CD14-positive monocyte (primary cell): Measurements from ENCODE around the gene SACM1L. TPM values are rescaled to one million over a fixed set of nuclear protein-coding genes. Genes with fewer than 3 reads are reported as not detected.

ENCODE experiments used
- DNase-seq, 3 donors: peaks; one replicate each; pipeline ENCODE4 v3.0.0-alpha.2; 2011 to 2022
- H2AFZ ChIP-seq: 2 replicates; pipeline ENCODE4 v1.6.0; 2012; ENCODE audit warnings: mild to moderate bottlenecking, low read depth, low read length, inconsistent platforms; ENCODE audit not compliant: insufficient read depth, poor library complexity, severe bottlenecking
- H3K27ac ChIP-seq, 2 donors: 1 replicate in 1 of 2; 2 replicates in 1 of 2; pipeline ENCODE4 v1.5.1; 2012 to 2013; ENCODE audit warnings: low read length in 2 of 2, control low read depth in 1 of 2, inconsistent platforms in 1 of 2, low read depth in 1 of 2, mild to moderate bottlenecking in 1 of 2
- H3K27me3 ChIP-seq, 2 donors: one replicate each; pipeline versions ENCODE4 v1.6.0 to v1.6.1; 2011 to 2013; ENCODE audit warnings: low read length in 2 of 2; ENCODE audit not compliant: control insufficient read depth in 2 of 2, insufficient read depth in 2 of 2
- H3K36me3 ChIP-seq, 2 donors: replicated peaks in 1 of 2; 1 replicate in 1 of 2; 2 replicates in 1 of 2; pipeline versions ENCODE4 v1.5.1 to v1.6.1; 2012 to 2013; ENCODE audit warnings: low read length in 2 of 2, control low read depth in 1 of 2, inconsistent platforms in 1 of 2, mild to moderate bottlenecking in 1 of 2; ENCODE audit not compliant: insufficient read depth in 2 of 2, control insufficient read depth in 1 of 2
- H3K4me1 ChIP-seq, 2 donors: 1 replicate in 1 of 2; 2 replicates in 1 of 2; pipeline versions ENCODE4 v1.5.1 to v1.6.1; 2012 to 2013; ENCODE audit warnings: low read length in 2 of 2, control low read depth in 1 of 2, inconsistent platforms in 1 of 2, mild to moderate bottlenecking in 1 of 2, moderate library complexity in 1 of 2; ENCODE audit not compliant: insufficient read depth in 2 of 2, control insufficient read depth in 1 of 2
- H3K4me2 ChIP-seq: replicated peaks from 2 replicates; pipeline ENCODE3; 2012; ENCODE audit warnings: low read length, moderate library complexity, mild to moderate bottlenecking; ENCODE audit not compliant: poor library complexity, severe bottlenecking; ENCODE audit errors: extremely low read depth
- H3K4me3 ChIP-seq, 3 experiments: fragments of 200-600 bp in 1 of 3; sonication (generic) in 1 of 3; replicated peaks in 1 of 3; 1 replicate in 2 of 3; 2 replicates in 1 of 3; pipeline ENCODE4 v1.5.1; 2011 to 2013; ENCODE audit warnings: low read length in 3 of 3, mild to moderate bottlenecking in 3 of 3, control low read depth in 2 of 3, low read depth in 2 of 3, inconsistent platforms in 1 of 3, moderate library complexity in 1 of 3
- H3K79me2 ChIP-seq: 2 replicates; pipeline ENCODE4 v1.6.0; 2012; ENCODE audit warnings: mild to moderate bottlenecking, control low read depth, inconsistent platforms, low read length, moderate library complexity; ENCODE audit not compliant: insufficient read depth
- H3K9ac ChIP-seq: 2 replicates; pipeline ENCODE4 v1.6.0; 2017; ENCODE audit warnings: low read length, mild to moderate bottlenecking; ENCODE audit not compliant: insufficient read depth, poor library complexity, severe bottlenecking
- H3K9me3 ChIP-seq, 2 donors: replicated peaks in 1 of 2; 1 replicate in 1 of 2; 2 replicates in 1 of 2; pipeline versions ENCODE4 v1.5.1 to v1.6.1; 2012 to 2013; ENCODE audit warnings: low read length in 2 of 2, control low read depth in 1 of 2; ENCODE audit not compliant: control insufficient read depth in 1 of 2, insufficient read depth in 1 of 2
- H4K20me1 ChIP-seq: 2 replicates; pipeline ENCODE4 v1.6.0; 2012; ENCODE audit warnings: mild to moderate bottlenecking, low read length, control low read depth, moderate library complexity; ENCODE audit not compliant: insufficient read depth
- H3K27ac Mint-ChIP-seq, 7 donors: one replicate each; pipeline ENCODE4 v1.8.0; 2020; ENCODE audit warnings: mild to moderate bottlenecking in 7 of 7, mixed read lengths in 7 of 7, moderate library complexity in 6 of 7, inconsistent platforms in 2 of 7
- H3K27me3 Mint-ChIP-seq, 3 donors: one replicate each; pipeline ENCODE4 v1.8.0; 2021 to 2022; ENCODE audit warnings: low read depth in 3 of 3, mild to moderate bottlenecking in 3 of 3, mixed read lengths in 3 of 3, moderate library complexity in 3 of 3, inconsistent platforms in 1 of 3
- H3K36me3 Mint-ChIP-seq, 2 donors: one replicate each; pipeline ENCODE4 v1.8.0; 2020; ENCODE audit warnings: mixed read lengths in 2 of 2, inconsistent platforms in 1 of 2, mild to moderate bottlenecking in 1 of 2
- H3K4me1 Mint-ChIP-seq: one replicate; pipeline ENCODE4 v1.8.0; 2020; ENCODE audit warnings: mild to moderate bottlenecking, mixed read lengths
- H3K4me3 Mint-ChIP-seq, 2 donors: one replicate each; pipeline ENCODE4 v1.8.0; 2020; ENCODE audit warnings: mild to moderate bottlenecking in 2 of 2, mixed read lengths in 2 of 2, moderate library complexity in 1 of 2
- H3K9me3 Mint-ChIP-seq, 7 donors: one replicate each; pipeline ENCODE4 v1.8.0; 2020 to 2022; ENCODE audit warnings: mixed read lengths in 7 of 7, mild to moderate bottlenecking in 6 of 7, moderate library complexity in 6 of 7, inconsistent platforms in 2 of 7
- CTCF ChIP-seq: fragments of 200-600 bp; IDR thresholded peaks from one replicate; pipeline ENCODE4 v1.8.0; 2022; ENCODE audit warnings: antibody characterized with exemption, mild to moderate bottlenecking
- WGBS: methylation state at CpG from one replicate; pipeline ENCODE4 v1.1.5; 2013; ENCODE audit warnings: missing lambda C conversion rate; ENCODE audit not compliant: insufficient coverage; 5-methylcytosine and 5-hydroxymethylcytosine counted together
- intact Hi-C, 2 donors: fragments of 100-400 bp; cut with micrococcal nuclease; formaldehyde crosslinking; loops; one replicate each; pipeline versions ENCODE4 v1.15.0 to v1.15.1; 2023
- polyA plus RNA-seq, 3 donors: library from polyadenylated mRNA; depleted of rRNA in 1 of 3; unstranded in 2 of 3; stranded (reverse) in 1 of 3; fragments of 300-500 nt in 2 of 3; fragments of >200 nt in 1 of 3; fragmentation: Illumina TruSeq in 2 of 3; gene quantifications; 1 replicate in 2 of 3; 2 replicates in 1 of 3; pipeline ENCODE4 v1.2.3, GENCODE V29; 2012 to 2021

SACM1L gene
- polyA plus RNA-seq, 3 donors: 14.6 to 25.7 (median 21.5) TPM

- Histone ChIP-seq H3K79me2 (no peaks in the 10 kb centered on the region), H3K4me1 (no peaks in the 10 kb centered on the region), H3K4me3 (no peak overlapping the region), H4K20me1 (no peaks in the 10 kb centered on the region), H3K9ac (no peak overlapping the region), H2AFZ (no peak overlapping the region), H3K4me2 (no peak overlapping the region), H3K36me3 (no peaks in the 10 kb centered on the region), H3K27ac (no peak overlapping the region), H3K27me3 (peaks cover 0 to 5% of the 10 kb centered on the region in 2 donors), H3K9me3 (no peaks in the 10 kb centered on the region)
- no peak for TF ChIP-seq CTCF
- peaks cover 3% of the 10 kb centered on the region for H3K4me1 Mint-ChIP-seq
- no peak overlapping the region for H3K4me3 Mint-ChIP-seq
- intact Hi-C loops: no loop called here
- no peak for DNase-seq
- H3K27me3 Mint-ChIP-seq: peaks cover 0 to 18% (median 15%) of the 10 kb centered on the region in 3 donors
- H3K27ac Mint-ChIP-seq: no peak overlapping the region
- H3K9me3 Mint-ChIP-seq: peaks cover 0 to 3% (median 2%) of the 10 kb centered on the region in 7 donors
- H3K36me3 Mint-ChIP-seq: no peaks in the 10 kb centered on the region
- 91% methylated on average over 5 of the region's 9 CpGs for WGBS
Measured at GRCh38 chr3:45765266-45765851, 76.2 kb downstream of the SACM1L start.

- Histone ChIP-seq H3K4me1 (no peaks in the 10 kb centered on the region), H3K27ac (no peak overlapping the region), H3K4me2 (no peak overlapping the region), H3K9me3 (no peaks in the 10 kb centered on the region), H3K4me3 (no peak overlapping the region), H3K36me3 (no peaks in the 10 kb centered on the region), H3K9ac (no peak overlapping the region), H3K27me3 (peaks cover 0 to 5% of the 10 kb centered on the region in 2 donors), H2AFZ (no peak overlapping the region), H3K79me2 (no peaks in the 10 kb centered on the region), H4K20me1 (no peaks in the 10 kb centered on the region)
- 92% methylated on average over 5 of the region's 8 CpGs for WGBS
- Mint-ChIP-seq H3K4me3 (no peak overlapping the region), H3K27me3 (peaks cover 0 to 19% (median 18%) of the 10 kb centered on the region in 3 donors), H3K9me3 (peaks cover 0 to 3% (median 2%) of the 10 kb centered on the region in 7 donors), H3K36me3 (no peaks in the 10 kb centered on the region), H3K4me1 (peaks cover 3% of the 10 kb centered on the region), H3K27ac (no peak overlapping the region)
- intact Hi-C loops: no loop called here
- no peak for DNase-seq
- no peak for TF ChIP-seq CTCF
Measured at GRCh38 chr3:45765958-45766357, 76.8 kb downstream of the SACM1L start.
